DOHH2 (cell line): ENCODE results near the gene GALK2.

Experiments
- H3F3A ChIP-seq: fragments of 200-600 bp; sonication (generic), shearing (Covaris generic); 2 replicates; pipeline ENCODE4 v1.6.0; 2016; ENCODE audit warnings: antibody characterized with exemption, mild to moderate bottlenecking; ENCODE audit not compliant: control insufficient read depth, insufficient read depth
- H3K27ac ChIP-seq: fragments of 200-600 bp; sonication (generic); 2 replicates; pipeline ENCODE4 v1.5.1; 2014; ENCODE audit warnings: low read depth, mild to moderate bottlenecking, low read length, moderate library complexity
- H3K27me3 ChIP-seq: fragments of 200-600 bp; sonication (generic); 2 replicates; pipeline ENCODE4 v1.6.1; 2014; ENCODE audit warnings: mild to moderate bottlenecking, low read length, mixed read lengths; ENCODE audit not compliant: control insufficient read depth
- H3K36me3 ChIP-seq: fragments of 200-600 bp; sonication (generic); 2 replicates; pipeline ENCODE4 v1.6.1; 2014; ENCODE audit warnings: mild to moderate bottlenecking, low read length, moderate library complexity, mixed read lengths; ENCODE audit not compliant: control insufficient read depth
- H3K4me1 ChIP-seq: fragments of 200-600 bp; sonication (generic); 2 replicates; pipeline ENCODE4 v1.6.1; 2014; ENCODE audit warnings: mild to moderate bottlenecking, low read length, mixed read lengths; ENCODE audit not compliant: control insufficient read depth
- H3K4me2 ChIP-seq: fragments of 200-600 bp; sonication (generic); 2 replicates; pipeline ENCODE4 v1.6.0; 2014; ENCODE audit warnings: mild to moderate bottlenecking, low read length, moderate library complexity
- H3K4me3 ChIP-seq: fragments of 200-600 bp; sonication (generic); 2 replicates; pipeline ENCODE4 v1.5.1; 2014; ENCODE audit warnings: mild to moderate bottlenecking, low read length, mixed read lengths
- H3K79me2 ChIP-seq: fragments of 200-600 bp; sonication (generic); 2 replicates; pipeline ENCODE4 v1.6.1; 2014; ENCODE audit warnings: mild to moderate bottlenecking, low read length, mixed read lengths; ENCODE audit not compliant: control insufficient read depth
- H3K9me2 ChIP-seq: fragments of 200-600 bp; sonication (generic); replicated peaks from 2 replicates; pipeline ENCODE4 v1.6.1; 2014; ENCODE audit warnings: mild to moderate bottlenecking, low read length, mixed read lengths; ENCODE audit not compliant: control insufficient read depth
- H3K9me3 ChIP-seq: fragments of 200-600 bp; sonication (generic); 2 replicates; pipeline ENCODE4 v1.6.1; 2014; ENCODE audit warnings: antibody characterized with exemption, low read length, mixed read lengths; ENCODE audit not compliant: control insufficient read depth, insufficient read depth
- H4K20me1 ChIP-seq: fragments of 200-600 bp; sonication (generic); 2 replicates; pipeline ENCODE4 v1.6.0; 2014; ENCODE audit warnings: low read depth, mild to moderate bottlenecking, antibody characterized with exemption, low read length, moderate library complexity; ENCODE audit not compliant: control insufficient read depth, insufficient read depth
- CTCF ChIP-seq: fragments of 200-600 bp; sonication (generic); IDR thresholded peaks from one replicate; pipeline ENCODE4 v1.5.1; 2014; ENCODE audit warnings: antibody characterized with exemption, mild to moderate bottlenecking, low read depth, low read length; ENCODE audit not compliant: poor library complexity, severe bottlenecking
- EZH2phosphoT487 ChIP-seq: fragments of 200-600 bp; sonication (generic); IDR thresholded peaks from 2 replicates; pipeline ENCODE4 v1.6.1; 2017; ENCODE audit warnings: borderline replicate concordance, mild to moderate bottlenecking, antibody characterized with exemption, low read length, moderate library complexity, mixed read lengths

The GALK2 gene

GRCh38 chr15:49313650-49314049 lies 143.6 kb downstream of the GALK2 start:
- H3K4me3 ChIP-seq: no peak overlapping the region
- H4K20me1 ChIP-seq: no peaks in the 10 kb centered on the region
- H3K79me2 ChIP-seq: no peaks in the 10 kb centered on the region
- TF ChIP-seq EZH2phosphoT487: no peak
- TF ChIP-seq CTCF: no peak
- no peaks in the 10 kb centered on the region for H3K27me3 ChIP-seq
- no peaks in the 10 kb centered on the region for H3K9me2 ChIP-seq
- H3F3A ChIP-seq: no peaks in the 10 kb centered on the region
- no peak overlapping the region for H3K27ac ChIP-seq
- H3K4me1 ChIP-seq: no peaks in the 10 kb centered on the region
- no peak overlapping the region for H3K4me2 ChIP-seq
- H3K36me3 ChIP-seq: peaks cover 3% of the 10 kb centered on the region
- no peaks in the 10 kb centered on the region for H3K9me3 ChIP-seq

GRCh38 chr15:49314716-49315115 lies 144.7 kb downstream of the GALK2 start:
- Histone ChIP-seq H3K4me1 (no peaks in the 10 kb centered on the region), H3K9me3 (no peaks in the 10 kb centered on the region), H3K79me2 (no peaks in the 10 kb centered on the region), H3K9me2 (no peaks in the 10 kb centered on the region), H3K4me2 (no peak overlapping the region), H3F3A (no peaks in the 10 kb centered on the region), H3K27ac (no peak overlapping the region), H3K27me3 (no peaks in the 10 kb centered on the region), H3K4me3 (no peak overlapping the region), H3K36me3 (peaks cover 6% of the 10 kb centered on the region), H4K20me1 (no peaks in the 10 kb centered on the region)
- TF ChIP-seq CTCF (no peak), EZH2phosphoT487 (no peak)

GRCh38 chr15:49315391-49315823 lies 145.4 kb downstream of the GALK2 start:
- no peaks in the 10 kb centered on the region for H3K27me3 ChIP-seq
- H3K4me1 ChIP-seq: no peaks in the 10 kb centered on the region
- H3K27ac ChIP-seq: no peak overlapping the region
- H3K79me2 ChIP-seq: no peaks in the 10 kb centered on the region
- no peak overlapping the region for H3K4me3 ChIP-seq
- peaks cover 11% of the 10 kb centered on the region for H3K36me3 ChIP-seq
- no peaks in the 10 kb centered on the region for H3F3A ChIP-seq
- TF ChIP-seq EZH2phosphoT487: no peak
- no peak for TF ChIP-seq CTCF
- H3K4me2 ChIP-seq: no peak overlapping the region
- no peaks in the 10 kb centered on the region for H3K9me2 ChIP-seq
- no peaks in the 10 kb centered on the region for H3K9me3 ChIP-seq
- no peaks in the 10 kb centered on the region for H4K20me1 ChIP-seq

- H3F3A ChIP-seq: no peaks in the 10 kb centered on the region
- no peaks in the 10 kb centered on the region for H3K4me1 ChIP-seq
- no peaks in the 10 kb centered on the region for H3K79me2 ChIP-seq
- H3K9me2 ChIP-seq: no peaks in the 10 kb centered on the region
- peaks cover 15% of the 10 kb centered on the region; the same call in 1 of the 2 replicates for H3K36me3 ChIP-seq
- no peak for TF ChIP-seq EZH2phosphoT487
- TF ChIP-seq CTCF: no peak
- no peaks in the 10 kb centered on the region for H3K9me3 ChIP-seq
- no peaks in the 10 kb centered on the region for H3K27me3 ChIP-seq
- H3K4me2 ChIP-seq: no peak overlapping the region
- no peak overlapping the region for H3K4me3 ChIP-seq
- no peaks in the 10 kb centered on the region for H4K20me1 ChIP-seq
- H3K27ac ChIP-seq: no peak overlapping the region
Observed at GRCh38 chr15:49320351-49320750, 150.3 kb downstream of the GALK2 start.
